Measurements from ENCODE around the gene C12orf60. TPM values are rescaled to one million over a fixed set of nuclear protein-coding genes. Genes with fewer than 3 reads are reported as not detected.

C12orf60 gene
- total RNA-seq, 1 experiment from 2014 or later, result 14.1 TPM

DNA sequence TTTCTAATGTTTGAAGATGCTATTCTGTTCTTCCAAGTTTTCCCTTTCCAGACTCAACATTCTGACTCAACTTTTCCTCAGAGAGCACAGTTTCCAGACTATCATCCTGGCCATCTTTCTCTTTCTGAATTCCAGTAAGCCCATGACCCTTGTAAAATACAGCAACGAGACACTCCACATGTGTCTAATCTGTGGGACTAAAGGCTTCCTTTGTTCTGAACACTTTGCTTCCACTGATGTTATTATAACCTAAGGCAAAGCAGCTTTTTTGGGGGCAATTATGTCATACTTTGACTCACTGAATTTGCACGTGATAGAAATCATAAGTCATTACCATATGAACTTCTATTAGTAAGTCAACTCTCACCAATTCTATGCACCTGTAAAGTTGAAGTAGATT, 46.2 kb downstream of the C12orf60 start:
- in situ Hi-C loops (cut with HindIII; ENCODE audit: low pct_unique_long_range_greater_than_20kb, low sequenced_read_pairs), result no loop called here
- DNase-seq (ENCODE audit: low read depth, low spot score), result peak; percentile 97

DNA sequence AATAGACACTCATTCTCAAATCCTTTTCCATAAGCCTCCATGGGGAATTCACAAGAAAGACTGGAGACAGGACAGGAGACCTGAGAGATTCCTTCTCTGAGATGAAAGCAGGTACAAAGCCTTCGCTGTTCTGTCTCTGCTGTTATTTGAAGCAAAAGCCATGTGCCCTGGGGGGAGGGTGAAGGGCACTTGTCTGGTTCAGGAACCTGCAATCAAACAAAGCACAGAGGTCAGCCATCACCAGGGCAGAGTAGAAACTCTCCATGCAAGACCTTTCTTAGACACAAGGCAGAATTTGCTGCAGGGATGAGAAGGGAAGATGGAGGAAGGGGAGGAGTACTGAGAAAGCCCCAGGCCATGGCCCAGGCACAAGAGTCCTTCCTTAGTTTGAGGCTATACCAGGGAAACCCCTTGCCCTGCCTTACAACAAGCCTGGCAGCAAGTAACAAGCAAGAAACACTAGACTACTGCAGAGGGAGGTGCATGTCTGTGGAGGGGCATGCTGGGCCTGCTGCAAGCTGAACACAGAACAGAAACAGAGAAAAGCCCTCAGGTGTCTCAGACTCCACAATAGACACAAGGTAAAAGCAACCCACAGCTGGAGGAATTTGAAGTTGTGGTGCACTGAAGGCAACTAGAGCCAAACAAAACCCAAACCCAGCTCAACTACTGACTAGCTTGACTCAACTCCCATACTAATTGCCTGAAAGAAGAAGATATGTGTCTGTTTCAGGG, 47.6 kb downstream of the C12orf60 start:
- DNase-seq (ENCODE audit: low read depth, low spot score), result peak; percentile 92
- in situ Hi-C loops (cut with HindIII; ENCODE audit: low pct_unique_long_range_greater_than_20kb, low sequenced_read_pairs), result no loop called here

DNA sequence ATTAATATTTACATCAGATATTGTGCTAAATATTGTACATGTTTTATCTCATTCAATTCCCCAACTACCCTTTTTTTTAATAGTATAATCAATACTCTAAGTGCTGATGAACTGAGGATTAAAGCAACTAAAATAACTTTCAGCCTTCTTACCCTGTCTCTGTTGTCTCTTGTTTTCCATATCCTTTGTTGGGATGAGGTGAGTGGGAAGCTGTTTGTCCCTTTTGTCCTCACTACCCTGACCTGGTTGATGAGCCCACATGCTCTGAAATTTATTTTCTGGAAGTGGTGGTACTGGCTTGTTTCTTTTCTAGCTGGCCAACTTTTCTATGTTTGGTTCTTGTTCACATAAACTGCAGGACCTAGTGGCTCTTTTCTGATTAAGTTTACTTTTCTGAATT, 49.4 kb downstream of the C12orf60 start:
- in situ Hi-C loops (cut with HindIII; ENCODE audit: low pct_unique_long_range_greater_than_20kb, low sequenced_read_pairs), result no loop called here
- DNase-seq (ENCODE audit: low read depth, low spot score), result no peak

DNA sequence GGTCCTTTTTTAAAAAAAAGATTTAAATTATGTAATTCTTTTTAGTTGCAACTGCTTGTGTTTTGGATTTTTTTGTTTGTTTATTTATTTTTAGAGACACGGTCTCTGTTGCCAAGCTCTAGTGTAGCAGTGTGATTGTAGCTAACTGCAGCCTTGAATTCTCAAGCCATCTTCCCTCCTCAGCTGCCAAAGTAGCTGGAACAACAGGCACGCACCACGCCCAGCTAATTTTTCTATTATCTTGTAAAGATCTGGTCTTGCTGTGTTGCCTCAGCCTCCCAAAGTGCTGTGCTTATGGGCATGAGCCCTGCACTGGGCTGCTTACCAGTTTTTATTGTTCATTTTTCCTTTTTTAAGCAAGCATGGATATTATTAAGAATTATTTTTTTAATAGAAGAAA, 50.5 kb downstream of the C12orf60 start:
- no peak for DNase-seq (ENCODE audit: low read depth, low spot score)
- in situ Hi-C loops (cut with HindIII; ENCODE audit: low pct_unique_long_range_greater_than_20kb, low sequenced_read_pairs), result no loop called here

DNA sequence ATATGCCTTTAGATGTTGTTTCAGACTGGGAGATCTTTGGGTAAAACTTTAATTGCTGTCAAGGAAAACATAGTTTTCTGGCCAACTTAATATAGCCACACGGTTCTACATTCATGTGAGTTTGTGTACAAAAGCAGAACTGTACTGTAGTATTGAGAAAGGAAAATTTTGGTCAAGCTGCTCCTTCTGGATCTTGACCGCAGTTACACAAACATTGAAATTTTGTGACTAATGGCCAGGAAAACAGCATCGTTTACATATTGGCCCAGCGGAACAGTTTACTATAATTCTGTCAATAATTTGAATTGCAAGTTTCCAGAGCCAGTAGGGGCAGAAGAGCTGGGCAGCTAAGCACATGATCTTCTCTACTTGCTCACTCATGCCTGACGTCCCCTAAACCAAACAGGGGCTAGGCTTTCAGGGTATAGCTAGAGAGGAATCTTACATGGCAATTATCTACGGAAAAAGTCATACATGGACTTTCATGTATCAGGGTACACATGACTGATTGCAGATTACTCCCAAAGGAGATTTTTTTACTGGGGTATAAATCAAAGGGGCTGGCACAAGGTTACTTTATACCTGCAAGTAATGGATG, 51.2 kb downstream of the C12orf60 start:
- DNase-seq (ENCODE audit: low read depth, low spot score), result no peak

DNA sequence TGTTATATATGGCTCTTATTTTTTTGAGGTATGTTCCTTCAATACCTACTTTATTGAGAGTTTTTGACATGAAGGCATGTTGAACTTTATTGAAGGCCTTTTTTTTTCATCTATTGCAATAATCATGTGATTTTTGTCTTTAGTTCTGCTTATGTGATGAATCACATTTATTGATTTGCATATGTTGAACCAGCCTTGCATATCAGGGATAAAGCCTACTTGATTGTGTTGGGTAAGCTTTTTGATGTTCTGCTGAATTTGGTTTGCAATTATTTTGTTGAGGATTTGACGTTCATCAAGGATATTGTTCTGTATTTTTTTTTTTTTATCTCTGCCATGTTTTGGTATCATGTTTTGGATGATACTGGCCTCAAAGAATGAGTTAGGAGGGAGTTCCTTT, 55.0 kb downstream of the C12orf60 start:
- no peak for DNase-seq (ENCODE audit: low read depth, low spot score)
- in situ Hi-C loops (cut with HindIII; ENCODE audit: low pct_unique_long_range_greater_than_20kb, low sequenced_read_pairs), result no loop called here

More for the DNA sequence above, 51.2 kb downstream of the C12orf60 start:
- in situ Hi-C loops (cut with HindIII; ENCODE audit: low pct_unique_long_range_greater_than_20kb, low sequenced_read_pairs), result no loop called here

DNA sequence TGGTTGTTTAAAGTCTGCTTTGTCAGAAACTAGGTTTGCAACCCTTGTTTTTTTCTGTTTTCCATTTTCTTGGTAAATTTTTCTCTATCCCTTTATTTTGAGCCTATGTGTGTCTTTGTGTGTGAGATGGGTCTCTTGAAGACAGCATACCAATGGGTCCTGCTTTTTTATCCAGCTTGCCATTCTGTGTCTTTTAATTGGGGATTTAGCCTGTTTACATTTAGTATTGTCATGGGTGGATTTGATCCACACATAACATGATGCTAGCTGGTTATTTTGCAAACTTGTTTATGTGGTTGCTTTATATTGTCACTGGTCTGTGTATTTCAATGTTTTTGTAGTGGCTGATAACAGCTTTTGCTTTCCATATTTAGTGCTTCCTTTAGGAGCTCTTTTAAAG, 57.0 kb downstream of the C12orf60 start:
- in situ Hi-C loops (cut with HindIII; ENCODE audit: low pct_unique_long_range_greater_than_20kb, low sequenced_read_pairs), result no loop called here
- DNase-seq (ENCODE audit: low read depth, low spot score), result no peak

DNA sequence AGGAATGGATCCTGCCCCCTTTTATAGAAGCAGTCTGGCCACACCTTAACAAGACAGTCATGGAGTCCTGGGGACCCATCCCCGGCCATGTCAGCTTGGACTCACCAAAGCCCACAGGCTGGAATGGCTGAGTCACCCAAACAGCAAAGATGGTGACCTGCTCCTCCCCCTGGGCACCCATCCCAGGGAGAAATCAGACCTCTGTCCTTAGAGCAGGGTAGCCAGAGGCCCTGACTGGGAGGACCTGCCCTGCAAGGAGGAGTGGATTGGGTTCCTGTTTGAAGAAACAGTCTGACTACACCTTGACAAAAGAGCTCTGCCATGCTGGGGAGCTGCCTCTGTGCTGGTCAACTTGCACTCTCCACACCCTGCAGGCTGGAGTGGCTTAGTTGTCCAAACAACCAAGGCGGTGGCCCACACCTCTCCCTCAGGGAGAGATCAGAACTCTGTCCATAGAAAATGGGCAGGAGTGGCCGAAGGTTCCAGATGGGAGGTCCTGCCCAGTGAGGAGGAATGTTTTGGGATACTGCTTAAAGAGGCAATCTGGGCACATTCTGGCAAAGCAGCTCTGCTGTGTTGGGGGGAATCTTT, 65.5 kb downstream of the C12orf60 start:
- DNase-seq (ENCODE audit: low read depth, low spot score), result no peak
- in situ Hi-C loops (cut with HindIII; ENCODE audit: low pct_unique_long_range_greater_than_20kb, low sequenced_read_pairs), result no loop called here

DNA sequence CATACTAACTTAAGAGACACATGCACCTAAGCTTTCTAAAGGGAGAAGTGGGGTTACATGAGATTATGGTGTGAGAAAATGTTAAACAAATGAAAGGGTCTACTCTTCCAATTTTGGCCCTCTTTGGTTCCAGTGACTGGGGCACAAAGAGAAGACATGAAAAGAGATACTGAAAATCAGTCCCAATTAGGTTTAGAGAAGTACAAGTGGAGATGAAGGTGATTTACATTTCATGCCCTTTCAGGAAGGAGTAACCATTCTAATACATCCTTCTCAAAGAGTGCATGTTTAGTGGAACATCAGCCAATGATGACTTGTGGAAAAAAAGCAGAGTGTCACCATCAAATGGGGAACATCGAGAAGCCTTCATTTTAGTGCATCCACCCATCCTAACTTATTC, 67.8 kb downstream of the C12orf60 start:
- DNase-seq (ENCODE audit: low read depth, low spot score), result no peak
- in situ Hi-C loops (cut with HindIII; ENCODE audit: low pct_unique_long_range_greater_than_20kb, low sequenced_read_pairs), result no loop called here

DNA sequence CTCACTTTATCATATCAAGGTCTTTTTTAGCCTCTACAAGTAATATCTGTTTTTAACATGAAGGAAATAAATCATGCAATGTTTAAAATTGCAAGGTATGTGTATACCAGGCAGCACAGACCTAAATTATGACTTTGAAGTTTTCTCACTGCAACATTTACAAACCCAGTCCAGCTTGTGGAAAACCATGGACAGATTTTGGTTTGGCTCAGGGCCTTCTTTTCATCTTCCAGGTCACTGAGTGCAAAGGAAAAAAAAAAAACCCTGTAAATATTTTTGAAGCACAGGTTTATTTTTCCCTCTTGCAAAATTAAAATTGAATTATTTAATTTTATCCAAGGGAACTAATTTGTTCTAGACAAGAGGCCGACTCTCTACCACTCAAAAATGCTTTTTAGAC, 68.4 kb downstream of the C12orf60 start:
- DNase-seq (ENCODE audit: low read depth, low spot score), result no peak
- in situ Hi-C loops (cut with HindIII; ENCODE audit: low pct_unique_long_range_greater_than_20kb, low sequenced_read_pairs), result no loop called here

DNA sequence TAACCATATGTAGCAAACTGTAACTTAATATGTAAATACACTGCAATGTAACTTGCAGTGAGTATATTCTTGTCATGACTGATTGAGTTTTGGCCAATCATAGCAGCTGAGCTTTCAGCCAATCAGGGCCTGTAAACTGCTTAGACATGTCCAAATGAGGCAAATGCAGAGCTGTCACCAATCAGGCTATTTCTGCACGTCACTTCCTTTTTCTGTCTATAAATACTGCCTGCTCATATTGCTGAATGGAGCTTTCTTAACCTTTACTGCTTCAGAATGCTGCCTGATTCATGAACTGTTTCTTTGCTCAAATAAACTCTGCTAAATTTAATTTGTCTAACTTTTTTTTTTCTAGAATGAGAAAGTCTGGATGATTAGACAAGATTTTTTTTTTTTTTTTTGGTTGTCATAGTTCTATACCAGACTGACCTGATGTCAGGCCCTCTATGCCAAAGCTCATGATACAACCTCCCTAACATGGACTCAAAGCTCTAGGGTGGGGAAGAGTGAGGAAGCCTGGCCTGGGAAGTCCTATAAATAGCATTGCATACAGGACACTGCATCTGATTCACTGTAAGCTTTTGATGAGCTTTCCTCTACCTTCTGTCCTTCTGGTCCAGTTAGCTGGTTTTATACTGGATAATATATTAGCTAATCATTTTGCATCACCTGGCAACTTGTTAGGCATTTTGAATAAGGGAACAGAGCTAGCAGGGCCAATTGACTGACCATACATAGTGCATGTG, 70.1 kb downstream of the C12orf60 start:
- in situ Hi-C loops (cut with HindIII; ENCODE audit: low pct_unique_long_range_greater_than_20kb, low sequenced_read_pairs), result no loop called here
- DNase-seq (ENCODE audit: low read depth, low spot score), result no peak

Other genes starting within 250 kb of the C12orf60 start
- gene PLBD1, start 235.8 kb upstream of the C12orf60 start, total RNA-seq (2014; rRNA removed; shearing (Covaris generic)), result 0.19 and 0.26 TPM in 2 replicates
- 0.03 and 0.11 TPM in 2 replicates for gene GUCY2C, start 107.1 kb upstream of the C12orf60 start, total RNA-seq (2014; rRNA removed; shearing (Covaris generic))
- 33.2 and 33.7 TPM in 2 replicates for gene WBP11, start 192 bp upstream of the C12orf60 start, total RNA-seq (2014; rRNA removed; shearing (Covaris generic))
- 0.24 TPM in 1 of 2 replicates, not detected in the other for gene SMCO3, start 10.5 kb downstream of the C12orf60 start, total RNA-seq (2014; rRNA removed; shearing (Covaris generic))
- gene ART4, start 39.9 kb downstream of the C12orf60 start, total RNA-seq (2014; rRNA removed; shearing (Covaris generic)), result not detected in 2 replicates
- 402 and 415 TPM in 2 replicates for gene MGP, start 82.2 kb downstream of the C12orf60 start, total RNA-seq (2014; rRNA removed; shearing (Covaris generic))
- gene ERP27, start 134.9 kb downstream of the C12orf60 start, total RNA-seq (2014; rRNA removed; shearing (Covaris generic)), result 0.61 and 0.74 TPM in 2 replicates
- gene ARHGDIB, start 157.9 kb downstream of the C12orf60 start, total RNA-seq (2014; rRNA removed; shearing (Covaris generic)), result 0.63 and 2.6 TPM in 2 replicates
- gene PDE6H, start 169.4 kb downstream of the C12orf60 start, total RNA-seq (2014; rRNA removed; shearing (Covaris generic)), result not detected in 2 replicates